HG02973 (cell line): ENCODE data around the gene CTBS.
"Not testable (repeated sequence)": the region's sequence is repeated elsewhere in the genome, so short reads cannot be mapped to it uniquely, and the experiment has no call there.

Experiments
- ATAC-seq: cut with Tn5 transposase; IDR thresholded peaks from one replicate; pipeline ENCODE4 v1.9.1; 2021; ENCODE audit warnings: moderate library complexity; ENCODE audit not compliant: unreplicated experiment

Gene CTBS

DNA sequence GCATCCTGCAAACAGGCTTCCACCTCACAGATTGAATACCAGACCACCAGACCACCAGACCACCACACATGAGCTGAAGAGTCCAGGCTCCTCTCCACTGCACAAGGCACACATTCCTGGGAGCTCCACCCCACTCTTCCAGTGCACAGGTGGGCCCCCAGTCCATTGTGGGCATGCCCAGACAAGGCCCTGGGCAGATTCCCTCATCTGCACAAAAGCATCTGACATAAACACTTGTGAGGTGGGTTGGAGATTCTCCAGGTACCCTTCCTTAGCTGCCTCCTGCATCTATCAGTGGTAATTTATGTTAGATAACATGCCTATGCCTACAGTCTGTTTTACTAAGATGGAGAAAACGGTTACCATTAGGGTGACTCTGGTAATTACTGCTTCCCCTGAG is 11.6 kb upstream of the CTBS start:
- ATAC-seq = no peak

DNA sequence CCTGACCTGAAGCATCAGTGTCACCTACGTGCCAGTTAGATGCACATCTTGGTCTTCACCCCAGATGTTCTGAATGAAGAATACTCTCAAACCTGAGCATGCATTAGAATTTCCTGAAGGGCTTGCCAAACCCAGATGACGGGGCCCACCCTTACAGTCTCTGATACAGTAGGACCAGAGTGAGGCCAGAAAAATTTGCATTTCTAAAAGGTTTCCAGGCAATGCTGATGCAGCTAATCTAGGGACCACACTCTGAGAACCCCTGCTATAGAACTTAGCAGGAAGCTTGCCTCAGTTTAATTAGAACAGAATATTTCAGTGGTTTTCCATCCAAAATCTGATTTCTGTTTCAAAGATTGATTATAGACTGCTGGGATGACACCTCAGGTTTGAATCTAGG is 9.9 kb upstream of the CTBS start:
- no peak for ATAC-seq

DNA sequence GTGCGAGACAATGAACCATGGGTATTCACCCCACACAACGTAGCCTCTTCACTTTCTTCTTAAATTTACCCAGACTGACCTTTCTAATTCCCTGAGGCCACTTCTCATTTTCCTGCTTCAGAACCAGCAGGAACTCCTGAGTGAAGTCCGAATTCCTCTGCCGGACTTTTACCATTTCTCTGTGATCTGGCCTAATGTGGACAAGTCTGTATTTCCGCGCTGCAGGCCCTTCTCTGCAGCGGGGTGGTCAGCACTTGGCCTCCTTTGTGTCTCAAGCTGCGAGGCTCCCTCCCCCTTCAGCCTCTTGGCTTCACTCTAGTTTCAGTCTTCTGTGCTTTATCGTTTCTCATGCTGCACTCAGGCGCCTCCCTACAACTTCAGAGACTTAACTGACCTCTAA is 9.4 kb upstream of the CTBS start:
- peak; percentile 12 for ATAC-seq

DNA sequence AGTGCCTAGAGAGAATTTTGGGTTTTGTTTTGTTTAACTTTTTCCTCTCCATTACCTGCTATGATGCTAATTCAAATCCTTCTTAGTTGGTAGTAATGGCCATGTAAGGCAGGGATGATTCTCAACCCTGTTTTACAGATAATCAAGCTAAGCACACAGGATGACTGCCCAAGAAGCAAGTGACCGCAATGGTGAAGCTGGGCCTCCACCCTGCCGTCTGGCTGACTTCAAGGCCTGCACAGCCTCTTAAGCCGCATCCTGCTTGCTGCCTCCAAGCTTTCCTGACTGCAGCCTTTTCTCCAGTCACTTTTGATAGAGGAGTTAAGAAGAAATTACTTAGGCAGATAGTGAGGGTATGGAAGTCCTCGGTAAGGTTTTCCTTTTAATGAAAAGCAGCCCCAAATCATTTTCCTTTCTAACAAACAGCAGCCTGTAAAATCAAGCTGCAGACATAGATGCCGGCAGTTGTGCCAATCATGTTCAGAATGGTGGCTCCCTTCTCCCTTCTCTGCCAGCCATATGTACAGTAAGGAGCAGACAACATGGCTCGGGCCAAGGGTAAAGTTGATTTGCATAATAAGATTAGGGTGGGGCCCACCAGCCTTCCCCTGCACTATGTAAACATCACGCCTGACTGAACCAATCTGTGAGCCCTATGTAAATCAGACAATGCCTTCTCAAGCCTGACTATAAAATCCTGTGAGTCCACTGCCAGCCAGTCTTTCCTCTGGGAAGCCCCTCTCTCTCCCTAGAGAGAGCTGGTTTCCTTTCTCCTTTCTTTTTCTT is 8.8 kb upstream of the CTBS start:
- ATAC-seq = peak; percentile 58

DNA sequence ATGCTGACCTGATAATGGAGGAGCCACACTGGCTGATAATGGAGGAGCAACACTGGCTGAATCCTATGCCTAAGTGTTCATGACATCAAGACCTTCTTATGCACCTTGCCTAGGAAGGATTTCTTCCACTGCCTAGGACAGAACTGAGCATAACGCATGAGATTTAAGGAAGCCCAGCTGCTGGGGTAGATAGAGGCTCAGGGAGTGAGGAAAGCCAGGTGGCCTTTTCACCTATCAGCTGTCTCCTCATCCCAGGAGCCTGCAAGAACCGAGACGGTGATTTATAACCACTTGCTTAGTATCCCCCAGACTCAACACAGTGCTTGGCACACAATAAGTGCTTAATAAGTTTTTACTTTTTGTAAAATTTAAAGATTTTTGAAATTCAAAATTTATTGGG is 7.4 kb upstream of the CTBS start:
- ATAC-seq = no peak

DNA sequence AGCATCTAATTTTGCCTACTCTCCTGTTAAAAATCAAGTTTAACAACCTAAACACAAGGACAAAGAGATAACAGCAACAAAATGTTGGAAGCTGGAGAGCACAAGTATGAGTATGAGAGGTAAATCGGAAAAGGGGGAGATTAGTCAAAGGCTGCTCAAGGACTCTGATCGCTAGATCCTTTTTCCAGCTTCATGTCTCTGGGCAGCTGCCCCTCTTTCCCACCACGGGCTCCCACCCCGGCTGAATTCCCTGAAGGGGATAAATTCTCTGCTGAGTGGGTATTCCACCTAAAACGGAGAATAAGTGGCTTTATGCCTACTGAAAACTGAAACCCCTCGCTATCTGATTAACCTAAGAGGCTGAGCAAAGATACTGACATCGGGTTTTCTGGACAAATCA is 696 bp upstream of the CTBS start:
- ATAC-seq = no peak

DNA sequence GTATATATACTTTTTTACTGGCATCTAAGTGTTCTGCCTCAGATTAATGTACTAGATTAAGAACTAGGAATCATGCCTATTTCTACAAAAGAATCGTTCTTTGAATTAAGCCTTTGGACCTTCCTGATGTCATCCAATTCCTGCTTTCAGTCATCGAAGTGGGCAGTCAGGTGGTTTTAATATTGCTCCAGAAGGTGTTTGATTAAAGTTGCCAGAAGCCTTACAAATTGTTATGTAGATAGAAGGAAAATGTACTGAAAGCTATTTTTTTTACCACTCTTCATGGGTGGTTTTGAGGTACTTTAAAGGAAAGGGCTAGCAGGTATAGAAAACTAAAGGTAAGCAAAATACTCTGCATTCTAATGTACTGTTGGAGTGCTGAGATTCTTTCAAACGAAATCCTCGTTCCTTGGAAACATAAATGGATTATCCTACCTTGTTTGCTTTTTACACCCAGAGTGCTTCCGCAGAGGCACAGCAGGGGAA is 716 bp downstream of the CTBS start:
- no peak for ATAC-seq

DNA sequence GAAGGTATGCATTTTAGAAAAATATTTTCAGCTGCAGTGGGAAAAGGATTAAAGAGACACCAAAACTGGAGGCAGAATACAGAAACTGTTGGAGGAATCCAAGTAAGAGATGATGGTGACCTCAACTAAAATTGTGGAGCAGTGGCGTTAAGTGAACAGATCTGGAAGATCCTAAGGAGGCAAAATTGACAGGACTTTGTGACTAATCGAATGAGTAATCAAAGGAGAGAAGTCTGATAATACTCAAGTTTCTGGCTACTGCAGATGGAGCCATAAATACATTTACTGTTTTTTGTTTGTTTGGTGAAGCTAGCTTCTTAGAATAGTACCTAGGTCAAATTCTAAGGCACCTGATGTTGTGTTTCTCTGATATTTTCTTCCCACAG is 3.1 kb downstream of the CTBS start:
- no peak for ATAC-seq

DNA sequence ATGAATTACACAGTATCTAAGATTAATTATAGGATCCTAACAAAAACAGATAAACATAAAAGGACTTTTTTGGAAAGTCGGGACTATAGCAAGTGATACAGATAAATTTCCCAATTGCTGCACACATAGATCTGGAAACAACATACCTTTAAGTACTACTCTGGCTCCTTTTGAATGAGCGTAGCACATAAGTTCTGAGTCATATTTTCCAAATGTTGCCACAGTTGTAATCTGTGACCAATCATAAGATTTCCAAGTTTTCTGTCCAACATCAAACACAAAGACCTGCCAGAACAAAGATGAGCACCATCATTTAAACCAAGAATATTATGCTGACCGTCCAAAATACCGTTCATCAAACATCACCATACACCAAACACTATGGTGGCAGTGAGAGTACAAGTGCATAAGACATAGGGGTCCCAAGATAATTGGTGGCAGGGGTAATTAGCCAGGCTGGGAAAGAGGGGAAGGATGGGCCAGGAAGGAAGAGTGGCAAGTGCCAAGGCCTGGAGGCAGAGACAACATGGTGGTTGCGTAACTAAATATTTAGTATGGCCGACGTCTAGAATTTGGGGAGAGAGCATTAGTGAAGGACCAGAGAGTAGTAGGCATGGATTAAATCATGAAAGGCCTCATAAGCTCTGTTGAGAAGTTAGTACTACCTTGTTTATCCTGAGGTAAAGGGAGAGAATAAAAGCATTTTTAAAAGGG is 3.6 kb downstream of the CTBS start:
- ATAC-seq = no peak

DNA sequence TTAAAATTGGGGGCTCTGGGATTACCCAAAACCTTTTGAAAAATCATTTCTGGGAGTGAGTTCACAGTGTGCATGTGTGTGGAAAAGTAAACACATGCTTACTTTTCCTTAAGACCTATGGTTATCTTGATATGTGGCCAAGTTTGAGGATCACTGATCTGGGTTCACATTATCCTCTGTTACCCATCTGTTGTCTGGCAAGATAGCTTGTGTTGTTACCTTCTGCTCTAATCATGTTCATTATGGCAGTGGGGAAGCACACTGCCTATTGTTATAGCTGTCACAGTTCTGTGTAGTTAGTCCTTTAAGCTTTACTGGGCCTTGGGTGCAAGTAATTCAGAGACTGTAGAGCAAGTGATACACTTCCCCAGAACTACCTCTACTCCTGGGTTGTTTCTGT is 5.0 kb downstream of the CTBS start:
- no peak for ATAC-seq

DNA sequence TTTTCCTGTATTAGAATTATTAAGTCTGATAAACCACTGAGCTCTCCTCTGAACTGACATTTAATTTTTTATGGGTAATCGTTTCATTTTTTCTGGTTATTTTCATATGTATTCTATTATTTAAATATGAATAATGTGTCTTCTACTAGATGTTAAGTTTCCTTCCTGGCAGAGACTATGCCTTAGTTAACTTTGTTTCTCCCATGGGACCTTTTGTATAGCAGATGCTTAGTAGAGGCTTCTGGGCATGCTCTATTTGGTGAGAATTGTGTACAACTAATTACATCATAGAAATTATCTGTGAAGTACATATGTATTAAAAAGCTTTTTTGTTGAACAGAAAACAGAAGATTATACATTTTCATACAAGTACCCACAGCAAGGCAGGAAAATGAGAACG is 23.4 kb downstream of the CTBS start:
- ATAC-seq = no peak

DNA sequence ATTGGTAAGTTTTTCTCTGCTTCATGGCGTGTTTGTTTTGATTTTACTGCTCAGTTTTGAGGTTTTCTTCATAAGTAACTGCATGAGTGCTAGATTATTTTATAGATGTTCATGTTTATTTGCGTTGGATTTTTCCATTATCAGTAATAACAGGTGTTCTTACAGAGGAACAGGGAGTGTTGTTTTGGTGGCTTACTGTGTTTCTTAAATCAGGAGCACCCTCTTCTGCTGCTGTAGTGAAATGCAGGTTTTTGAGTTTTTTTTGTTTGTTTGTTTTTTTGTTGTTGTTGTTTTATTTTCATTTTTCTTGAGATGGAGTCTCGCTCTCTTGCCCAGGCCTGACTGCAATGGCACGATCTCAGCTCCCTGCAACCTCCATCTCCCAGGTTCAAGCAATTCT is 32.6 kb downstream of the CTBS start:
- ATAC-seq = no peak

DNA sequence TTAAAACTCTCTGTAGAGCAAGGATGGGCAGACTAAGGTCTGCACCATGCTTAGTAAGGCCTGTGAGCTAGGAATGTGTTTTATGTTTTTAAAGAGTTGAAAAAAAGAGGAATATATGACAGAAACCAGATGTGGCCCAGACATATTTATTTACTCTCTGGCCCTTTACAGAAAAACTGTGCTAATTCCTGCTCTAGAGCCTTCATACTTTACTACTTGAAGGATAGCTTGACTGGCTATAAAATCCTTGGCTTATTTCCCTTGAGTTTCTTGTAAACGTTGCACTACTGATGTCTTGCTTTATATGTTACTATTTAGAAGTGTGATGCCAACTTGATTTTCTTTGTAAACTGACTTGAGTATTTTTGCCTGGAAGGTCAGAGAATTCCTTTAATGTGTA is 33.5 kb downstream of the CTBS start:
- ATAC-seq = no peak

DNA sequence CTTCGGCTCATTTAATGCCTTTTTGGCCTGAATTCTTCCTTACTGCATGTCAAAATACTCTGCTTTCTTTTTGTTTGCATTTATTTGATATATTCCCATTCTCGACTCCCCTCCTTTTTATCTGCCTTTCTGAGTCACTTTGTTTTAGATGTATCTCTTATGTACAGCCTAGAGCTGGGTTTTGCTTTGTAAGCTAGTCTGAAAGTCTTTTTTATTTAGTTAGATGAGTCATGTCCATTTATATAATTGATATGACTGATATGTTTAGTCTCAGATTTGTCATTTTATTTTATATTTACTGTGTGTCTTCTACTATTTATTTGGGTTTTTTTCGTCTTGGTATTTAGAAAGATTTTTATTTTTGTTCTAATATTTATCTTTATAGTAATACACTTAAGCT is 34.3 kb downstream of the CTBS start:
- ATAC-seq = no peak

DNA sequence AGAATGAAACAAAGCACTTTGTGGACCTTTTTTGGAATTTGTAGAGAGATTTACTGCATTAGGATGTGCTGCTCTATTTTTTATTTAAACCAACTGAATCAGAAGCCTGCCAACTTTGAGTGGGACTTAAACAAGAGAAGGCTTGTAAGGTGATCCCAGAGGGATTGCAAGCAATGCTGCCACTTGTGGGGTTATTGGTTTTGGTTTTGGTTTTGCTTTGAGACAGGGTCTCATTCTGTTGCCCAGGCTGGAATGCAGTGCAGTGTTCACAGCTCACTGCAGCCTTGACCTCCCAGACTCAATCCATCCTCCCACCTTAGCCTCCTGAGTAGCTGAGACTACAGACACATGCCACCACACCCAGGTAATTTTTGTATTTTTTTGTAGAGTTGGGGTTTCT is 35.6 kb downstream of the CTBS start:
- ATAC-seq = no peak

DNA sequence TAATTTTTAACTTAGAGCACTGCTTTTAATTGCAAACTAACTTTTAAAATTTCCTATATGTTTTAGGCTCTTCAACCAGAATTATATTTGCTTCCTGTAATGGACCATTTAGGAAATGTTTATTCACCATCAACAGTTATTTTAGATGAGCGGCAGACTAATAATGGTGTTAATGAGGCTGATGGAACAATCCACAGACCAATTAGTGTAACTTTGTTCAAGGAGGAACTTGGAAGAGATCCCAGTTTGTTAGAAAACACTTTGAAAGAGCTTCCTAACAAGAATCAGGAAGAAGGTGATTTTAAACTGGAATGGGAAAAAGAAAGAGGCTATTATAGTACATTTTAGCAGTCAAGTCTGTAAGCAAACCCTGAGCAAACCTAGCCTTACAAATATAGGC is 48.5 kb downstream of the CTBS start:
- ATAC-seq = no peak

DNA sequence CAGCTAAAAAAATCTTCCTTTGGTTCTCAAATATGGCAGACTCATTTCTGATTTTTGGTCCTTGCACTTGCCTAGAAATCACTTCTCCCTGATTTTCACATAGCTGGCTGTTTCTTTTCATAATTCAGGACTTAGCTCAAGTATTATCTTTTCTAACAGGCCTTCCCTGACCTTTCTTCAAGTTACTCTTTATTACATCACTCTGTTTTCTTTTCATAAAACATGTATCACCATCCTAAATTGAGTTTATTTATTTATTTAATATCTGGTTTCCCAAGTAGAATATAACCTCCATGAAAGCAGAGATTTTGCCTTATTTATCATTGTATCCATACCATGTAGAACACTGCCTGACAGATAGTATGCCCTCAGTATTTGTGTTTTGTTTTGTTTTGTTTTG is 49.6 kb downstream of the CTBS start:
- ATAC-seq = no peak

DNA sequence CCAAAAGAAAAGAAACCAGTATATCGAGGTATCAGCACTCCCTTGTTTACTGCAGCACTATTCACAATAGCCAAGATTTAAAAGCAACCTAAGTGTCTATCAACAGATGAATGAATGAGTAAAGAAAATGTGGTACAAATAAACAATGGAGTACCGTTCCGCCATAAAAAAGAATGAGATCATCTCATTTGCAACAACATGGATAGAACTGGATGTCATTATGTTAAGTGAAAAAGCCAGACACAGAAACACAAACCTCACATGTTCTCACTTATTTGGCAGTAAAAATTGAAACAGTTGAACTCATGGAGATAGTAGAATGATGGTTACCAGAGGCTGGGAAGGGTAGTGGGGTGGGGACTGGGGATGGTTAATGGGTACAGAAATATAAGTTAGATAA is 63.6 kb downstream of the CTBS start:
- no peak for ATAC-seq

DNA sequence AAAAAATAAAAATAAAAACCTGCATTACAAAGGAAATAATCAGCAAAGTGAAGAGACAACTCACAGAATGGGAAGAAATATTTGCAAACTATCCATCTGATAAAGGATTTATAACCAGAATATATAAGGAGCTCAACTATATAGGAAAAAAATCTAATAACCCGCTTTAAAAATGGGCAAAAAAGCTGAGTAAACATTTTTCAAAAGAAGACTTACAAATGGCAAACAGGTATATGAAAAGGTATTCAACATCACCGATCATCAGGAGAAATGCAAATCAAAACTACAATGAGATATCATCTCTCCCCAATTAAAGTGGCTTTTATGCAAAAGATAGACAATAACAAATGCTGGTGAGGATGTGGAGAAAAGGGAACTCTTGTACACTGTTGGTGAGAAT is 64.1 kb downstream of the CTBS start:
- ATAC-seq = no peak

DNA sequence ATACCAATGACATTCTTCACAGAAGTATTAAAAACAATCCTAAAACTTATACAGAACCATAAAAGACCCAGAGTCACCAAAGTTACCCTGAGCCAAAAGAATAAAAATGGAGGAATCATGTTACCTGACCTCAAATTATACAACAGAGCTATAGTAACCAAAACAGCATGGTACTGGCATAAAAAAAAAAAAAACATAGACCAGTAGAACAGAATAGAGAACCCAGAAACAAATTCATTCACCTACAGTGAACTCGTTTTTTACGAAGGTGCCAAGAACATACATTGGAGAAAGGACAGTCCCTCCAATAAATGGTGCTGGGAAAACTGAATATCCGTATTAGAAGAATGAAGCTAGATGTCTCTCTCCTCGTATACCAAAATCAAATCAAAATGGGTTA is 65.2 kb downstream of the CTBS start:
- ATAC-seq = no peak

DNA sequence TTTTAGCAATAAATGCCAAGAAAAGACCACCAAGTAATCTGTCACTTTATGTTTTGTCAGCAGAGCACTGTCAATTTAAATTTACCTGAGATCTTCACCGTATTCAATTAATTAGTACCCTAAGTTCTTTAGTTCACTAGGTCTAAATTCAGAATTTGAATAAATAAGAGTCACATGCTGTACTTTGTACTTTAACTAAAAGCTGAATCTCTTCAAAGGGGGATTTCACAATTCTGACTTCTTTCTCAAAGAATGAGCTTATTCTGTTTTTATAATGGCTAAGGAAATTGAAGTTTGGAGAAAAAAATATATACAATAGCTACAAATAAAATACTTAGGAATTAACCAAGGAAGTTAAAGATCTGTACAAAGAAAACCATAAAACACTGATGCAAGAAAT is 65.7 kb downstream of the CTBS start:
- no peak for ATAC-seq

DNA sequence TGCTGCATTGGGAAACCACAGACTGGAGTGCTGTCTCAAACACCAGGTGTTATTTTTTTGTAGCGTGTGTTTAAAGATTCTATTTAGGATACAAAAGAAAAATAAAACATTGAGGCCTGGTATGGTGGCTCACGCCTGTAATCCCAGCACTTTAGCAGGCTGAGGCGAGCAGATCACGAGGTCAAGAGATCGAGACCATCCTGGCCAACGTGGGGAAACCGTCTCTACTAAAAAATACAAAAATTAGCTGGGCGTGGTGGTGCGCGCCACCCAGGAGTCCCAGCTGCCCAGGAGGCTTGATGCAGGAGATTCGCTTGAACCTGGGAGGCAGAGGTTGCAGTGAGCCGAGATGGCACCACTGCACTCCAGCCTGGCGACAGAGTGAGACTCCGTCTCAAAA is 66.4 kb downstream of the CTBS start:
- not testable (repeated sequence) for ATAC-seq
